Right atrium auricular region (tissue), 2 donors: ENCODE results near the gene NHS. TPM values are rescaled to one million over a fixed set of nuclear protein-coding genes. Genes with fewer than 3 reads are reported as not detected.

Experiments used
- DNase-seq: peaks from one replicate; pipeline ENCODE4 v3.0.0-alpha.2; 2019; ENCODE audit warnings: low spot score
- H3K27ac ChIP-seq, 2 donors: fragments of 200-600 bp; sonication (generic); 1 replicate in 1 of 2; 2 replicates in 1 of 2; pipeline ENCODE4 v1.5.1; 2016 to 2019
- H3K27me3 ChIP-seq, 2 donors: fragments of 200-600 bp; sonication (generic); one replicate each; pipeline versions ENCODE4 v1.5.1 to v1.6.0; 2017 to 2019
- H3K36me3 ChIP-seq: fragments of 200-600 bp; sonication (generic); one replicate; pipeline ENCODE4 v1.5.1; 2016
- H3K4me1 ChIP-seq, 2 donors: fragments of 200-600 bp; sonication (generic); one replicate each; pipeline versions ENCODE4 v1.5.1 to v1.6.0; 2017 to 2019
- H3K4me3 ChIP-seq, 2 donors: fragments of 200-600 bp; sonication (generic); 1 replicate in 1 of 2; 2 replicates in 1 of 2; pipeline ENCODE4 v1.5.1; 2017 to 2019; ENCODE audit warnings: mild to moderate bottlenecking in 1 of 2, moderate library complexity in 1 of 2
- H3K9me3 ChIP-seq, 2 donors: fragments of 200-600 bp; sonication (generic); one replicate each; pipeline ENCODE4 v1.5.1; 2019
- CTCF ChIP-seq, 2 donors: fragments of 200-600 bp; sonication (generic); IDR thresholded peaks; one replicate each; pipeline ENCODE4 v1.5.1; 2019; ENCODE audit warnings: antibody characterized with exemption in 2 of 2
- total RNA-seq, 2 donors: library from RNA; depleted of rRNA; stranded (reverse); fragments of >200 nt; gene quantifications; one replicate each; pipeline ENCODE4 v1.1.0, GENCODE V29; 2016

Gene NHS
- total RNA-seq, 2 donors from 2014 or later = 0.59 to 2.0 TPM

GRCh38 chrX:17623750-17624149 lies 248.8 kb downstream of the NHS start:
- no peak for DNase-seq
- no peaks in the 10 kb centered on the region for H3K27me3 ChIP-seq
- no peak for TF ChIP-seq CTCF (IDR thresholded peaks at IDR 0.05)
- no peak overlapping the region for H3K27ac ChIP-seq
- no peaks in the 10 kb centered on the region for H3K36me3 ChIP-seq
- no peak overlapping the region for H3K4me3 ChIP-seq
- H3K9me3 ChIP-seq = peaks cover 0 to 4% of the 10 kb centered on the region in 2 donors
- no peaks in the 10 kb centered on the region for H3K4me1 ChIP-seq

- Histone ChIP-seq H3K27ac (no peak overlapping the region), H3K36me3 (no peaks in the 10 kb centered on the region), H3K27me3 (no peaks in the 10 kb centered on the region), H3K4me1 (no peaks in the 10 kb centered on the region), H3K4me3 (no peak overlapping the region), H3K9me3 (no peaks in the 10 kb centered on the region)
- TF ChIP-seq CTCF (IDR thresholded peaks at IDR 0.05) = no peak
- no peak for DNase-seq
Observed at GRCh38 chrX:17627026-17627425, 252.0 kb downstream of the NHS start.

GRCh38 chrX:17628976-17629375 lies 254.0 kb downstream of the NHS start:
- DNase-seq = no peak
- H3K4me1 ChIP-seq = no peaks in the 10 kb centered on the region
- H3K36me3 ChIP-seq = no peaks in the 10 kb centered on the region
- TF ChIP-seq CTCF (IDR thresholded peaks at IDR 0.05) = no peak
- H3K27ac ChIP-seq = no peak overlapping the region
- H3K27me3 ChIP-seq = no peaks in the 10 kb centered on the region
- no peak overlapping the region for H3K4me3 ChIP-seq
- H3K9me3 ChIP-seq = no peaks in the 10 kb centered on the region

- H3K4me3 ChIP-seq = no peak overlapping the region
- no peak for TF ChIP-seq CTCF (IDR thresholded peaks at IDR 0.05)
- H3K9me3 ChIP-seq = no peaks in the 10 kb centered on the region
- H3K4me1 ChIP-seq = no peaks in the 10 kb centered on the region
- H3K36me3 ChIP-seq = no peaks in the 10 kb centered on the region
- H3K27ac ChIP-seq = no peak overlapping the region
- H3K27me3 ChIP-seq = no peaks in the 10 kb centered on the region
- no peak for DNase-seq
Observed at GRCh38 chrX:17629519-17629918, 254.5 kb downstream of the NHS start.

- no peak for TF ChIP-seq CTCF (IDR thresholded peaks at IDR 0.05)
- Histone ChIP-seq H3K9me3 (no peaks in the 10 kb centered on the region), H3K27me3 (no peaks in the 10 kb centered on the region), H3K4me3 (no peak overlapping the region), H3K36me3 (no peaks in the 10 kb centered on the region), H3K4me1 (no peaks in the 10 kb centered on the region), H3K27ac (no peak overlapping the region)
- no peak for DNase-seq
Observed at GRCh38 chrX:17631647-17632046, 256.6 kb downstream of the NHS start.

- Histone ChIP-seq H3K4me3 (no peak overlapping the region), H3K36me3 (no peaks in the 10 kb centered on the region), H3K9me3 (no peaks in the 10 kb centered on the region), H3K4me1 (no peaks in the 10 kb centered on the region), H3K27me3 (no peaks in the 10 kb centered on the region), H3K27ac (no peak overlapping the region)
- no peak for TF ChIP-seq CTCF (IDR thresholded peaks at IDR 0.05)
- DNase-seq = no peak
Observed at GRCh38 chrX:17632942-17633341, 257.9 kb downstream of the NHS start.
